Amniotic epithelial cell (primary cell): ENCODE data around the gene ANKRD55.

ENCODE experiments used
- DNase-seq: peaks from one replicate; pipeline ENCODE4 v3.0.0-alpha.2; 2010; ENCODE audit warnings: low read depth

Gene ANKRD55

GRCh38 chr5:56077796-56078233 is 155.3 kb downstream of the ANKRD55 start:
- DNase-seq: no peak

GRCh38 chr5:56076486-56076885 is 156.6 kb downstream of the ANKRD55 start:
- no peak for DNase-seq

GRCh38 chr5:56075361-56075760 is 157.8 kb downstream of the ANKRD55 start:
- peak; percentile 87 for DNase-seq

- peak; percentile 59 for DNase-seq
Observed at GRCh38 chr5:56072863-56073766, 160.0 kb downstream of the ANKRD55 start.

GRCh38 chr5:56071470-56071869 is 161.7 kb downstream of the ANKRD55 start:
- DNase-seq: no peak

- no peak for DNase-seq
Observed at GRCh38 chr5:56070851-56071465, 162.2 kb downstream of the ANKRD55 start.

- no peak for DNase-seq
Observed at GRCh38 chr5:56069652-56070226, 163.4 kb downstream of the ANKRD55 start.

GRCh38 chr5:56066931-56067450 is 166.1 kb downstream of the ANKRD55 start:
- DNase-seq: no peak

- no peak for DNase-seq
Observed at GRCh38 chr5:56064984-56065383, 168.1 kb downstream of the ANKRD55 start.

- DNase-seq: peak; percentile 49
Observed at GRCh38 chr5:56060276-56061110, 172.6 kb downstream of the ANKRD55 start.

- DNase-seq: no peak
Observed at GRCh38 chr5:56059854-56060253, 173.3 kb downstream of the ANKRD55 start.

GRCh38 chr5:56056875-56057274 is 176.3 kb downstream of the ANKRD55 start:
- no peak for DNase-seq

- DNase-seq: no peak
Observed at GRCh38 chr5:56055859-56056258, 177.3 kb downstream of the ANKRD55 start.

GRCh38 chr5:56055287-56055686 is 177.8 kb downstream of the ANKRD55 start:
- DNase-seq: peak; percentile 77

GRCh38 chr5:56054666-56055065 is 178.5 kb downstream of the ANKRD55 start:
- DNase-seq: peak; percentile 85

- no peak for DNase-seq
Observed at GRCh38 chr5:56053363-56053762, 179.8 kb downstream of the ANKRD55 start.

GRCh38 chr5:56052735-56053134 is 180.4 kb downstream of the ANKRD55 start:
- DNase-seq: no peak

- DNase-seq: no peak
Observed at GRCh38 chr5:56050551-56051255, 182.4 kb downstream of the ANKRD55 start.
